ENCODE data around the gene MAP3K2. TPM values are rescaled to one million over a fixed set of nuclear protein-coding genes. Genes with fewer than 3 reads are reported as not detected.
A peak's percentile ranks its signal among the peaks of the same experiment; 100 is the strongest.

The MAP3K2 gene
- polyA plus RNA-seq, 3 donors, result 16.0 to 86.4 (median 66.3) TPM

- peaks cover 16 to 22% of the 10 kb centered on the region in 2 donors for H3K36me3 Mint-ChIP-seq
- Histone ChIP-seq H3K27ac (ENCODE audit: low read depth in 1 of 2, low read length in 2 of 2) (no peak overlapping the region), H3K9me3 (replicated peaks in 1 of 2; ENCODE audit: control insufficient read depth in 1 of 2, insufficient read depth in 1 of 2, low read length in 2 of 2) (no peaks in the 10 kb centered on the region), H3K9ac (ENCODE audit: insufficient read depth, low read length, poor library complexity, severe bottlenecking) (no peak overlapping the region), H3K79me2 (ENCODE audit: insufficient read depth, low read length) (peaks cover 97% of the 10 kb centered on the region), H3K4me3 (replicated peaks in 1 of 3; ENCODE audit: low read depth in 2 of 3, low read length in 3 of 3) (no peak overlapping the region), H3K4me1 (ENCODE audit: control insufficient read depth in 1 of 2, insufficient read depth in 2 of 2, low read length in 2 of 2) (peaks cover 18 to 32% of the 10 kb centered on the region in 2 donors), H2AFZ (ENCODE audit: insufficient read depth, low read depth, low read length, poor library complexity, severe bottlenecking) (no peak overlapping the region), H4K20me1 (ENCODE audit: insufficient read depth, low read length) (peaks cover 90% of the 10 kb centered on the region), H3K4me2 (replicated peaks; ENCODE audit: extremely low read depth, low read length, poor library complexity, severe bottlenecking) (no peak overlapping the region), H3K36me3 (replicated peaks in 1 of 2; ENCODE audit: control insufficient read depth in 1 of 2, insufficient read depth in 2 of 2, low read length in 2 of 2) (peaks cover 0 to 5% of the 10 kb centered on the region in 2 donors), H3K27me3 (ENCODE audit: control insufficient read depth in 2 of 2, insufficient read depth in 2 of 2, low read length in 2 of 2) (no peaks in the 10 kb centered on the region)
- intact Hi-C loops (cut with micrococcal nuclease), result loop anchor here in 1 of 2 donors (5.0 kb wide), 1 partner anchor 39 kb away; no protein-coding TSS in a partner anchor
- peaks cover 53% of the 10 kb centered on the region for H3K4me1 Mint-ChIP-seq
- H3K4me3 Mint-ChIP-seq, result no peak overlapping the region
- H3K27me3 Mint-ChIP-seq (ENCODE audit: low read depth in 3 of 3), result no peaks in the 10 kb centered on the region
- WGBS (ENCODE audit: insufficient coverage), result 80% methylated on average over 1 of the region's 5 CpGs
- peaks cover 0 to 3% (median 0%) of the 10 kb centered on the region in 7 donors for H3K9me3 Mint-ChIP-seq
- no peak for DNase-seq
- no peak for TF ChIP-seq CTCF (IDR thresholded peaks at IDR 0.05)
- H3K27ac Mint-ChIP-seq, result peak overlapping the region in 2 of 7 donors; percentile 30 to 72
Observed at GRCh38 chr2:127381762-127382161, 6.0 kb downstream of the MAP3K2 start.

GRCh38 chr2:127379712-127380355 lies 7.9 kb downstream of the MAP3K2 start:
- no peak overlapping the region for H3K4me2 ChIP-seq (replicated peaks; ENCODE audit: extremely low read depth, low read length, poor library complexity, severe bottlenecking)
- Mint-ChIP-seq H3K27ac (peak overlapping the region in 1 of 7 donors; percentile 26), H3K27me3 (ENCODE audit: low read depth in 3 of 3) (no peaks in the 10 kb centered on the region), H3K9me3 (peaks cover 2 to 9% (median 2%) of the 10 kb centered on the region in 7 donors), H3K4me1 (peaks cover 43% of the 10 kb centered on the region), H3K4me3 (no peak overlapping the region), H3K36me3 (peaks cover 19 to 20% of the 10 kb centered on the region in 2 donors)
- H3K4me1 ChIP-seq (ENCODE audit: control insufficient read depth in 1 of 2, insufficient read depth in 2 of 2, low read length in 2 of 2), result peaks cover 10 to 20% of the 10 kb centered on the region in 2 donors
- peaks cover 99% of the 10 kb centered on the region for H3K79me2 ChIP-seq (ENCODE audit: insufficient read depth, low read length)
- no peak overlapping the region for H3K4me3 ChIP-seq (replicated peaks in 1 of 3; ENCODE audit: low read depth in 2 of 3, low read length in 3 of 3)
- H3K27ac ChIP-seq (ENCODE audit: low read depth in 1 of 2, low read length in 2 of 2), result peak overlapping the region in 1 of 2 donors; percentile 26
- no peak for TF ChIP-seq CTCF (IDR thresholded peaks at IDR 0.05)
- intact Hi-C loops (cut with micrococcal nuclease), result loop anchor here (5.0 to 10.0 kb wide), 2 partner anchors 38 to 45 kb away; no protein-coding TSS in a partner anchor
- no CpG with 5 or more reads among the region's 4 CpGs for WGBS (ENCODE audit: insufficient coverage)
- H3K9me3 ChIP-seq (replicated peaks in 1 of 2; ENCODE audit: control insufficient read depth in 1 of 2, insufficient read depth in 1 of 2, low read length in 2 of 2), result peaks cover 0 to 5% of the 10 kb centered on the region in 2 donors
- peaks cover 2 to 10% of the 10 kb centered on the region in 2 donors for H3K36me3 ChIP-seq (replicated peaks in 1 of 2; ENCODE audit: control insufficient read depth in 1 of 2, insufficient read depth in 2 of 2, low read length in 2 of 2)
- H2AFZ ChIP-seq (ENCODE audit: insufficient read depth, low read depth, low read length, poor library complexity, severe bottlenecking), result no peak overlapping the region
- no peak overlapping the region for H3K9ac ChIP-seq (ENCODE audit: insufficient read depth, low read length, poor library complexity, severe bottlenecking)
- H3K27me3 ChIP-seq (ENCODE audit: control insufficient read depth in 2 of 2, insufficient read depth in 2 of 2, low read length in 2 of 2), result no peaks in the 10 kb centered on the region
- peaks cover 98% of the 10 kb centered on the region for H4K20me1 ChIP-seq (ENCODE audit: insufficient read depth, low read length)
- no peak for DNase-seq

Measured in CD14-positive monocyte (primary cell).